ENCODE data around the gene RGL2. TPM values are rescaled to one million over a fixed set of nuclear protein-coding genes. Genes with fewer than 3 reads are reported as not detected.
A peak's percentile ranks its signal among the peaks of the same experiment; 100 is the strongest.
"Not testable (repeated sequence)": the region's sequence is repeated elsewhere in the genome, so short reads cannot be mapped to it uniquely, and the experiment has no call there.

The RGL2 gene
- total RNA-seq, 1 donor from 2014 or later: 66.5 TPM

DNA sequence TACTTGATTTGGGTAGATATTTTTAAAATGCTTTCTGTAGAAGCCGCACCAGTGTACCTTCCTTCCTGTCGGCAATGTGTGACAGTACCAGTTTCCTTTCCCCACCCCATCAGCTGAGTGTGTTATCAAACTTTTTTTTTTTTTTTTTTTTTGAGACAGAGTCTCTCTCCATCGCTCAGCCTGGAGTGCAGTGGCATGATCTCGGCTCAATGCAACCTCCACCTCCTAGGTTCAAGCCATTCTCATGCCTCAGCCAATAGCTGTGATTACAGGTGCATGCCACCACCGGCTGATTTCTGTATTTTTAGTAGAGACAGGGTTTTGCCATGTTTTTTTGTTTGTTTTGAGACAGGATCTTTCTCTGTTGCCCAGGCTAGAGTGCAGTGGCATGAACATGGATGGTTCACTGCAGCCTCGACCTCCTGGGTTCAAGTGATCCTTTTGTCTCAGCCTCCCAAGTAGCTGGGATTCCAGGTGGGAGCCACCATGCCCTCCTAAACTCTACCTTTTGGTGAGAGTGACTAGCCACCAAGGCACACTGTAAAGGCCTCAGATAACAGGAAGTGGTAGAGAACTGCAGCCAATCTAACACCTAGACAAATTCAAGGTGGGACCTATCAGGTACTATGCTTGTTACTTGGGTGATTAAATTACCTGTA is 45.3 kb upstream of the RGL2 start:
- DNase-seq (no peak), ATAC-seq (ENCODE audit: low read depth) (peak; percentile 84)
- peak overlapping the region; percentile 70 for H3K4me3 Mint-ChIP-seq
- H3K36me3 Mint-ChIP-seq (ENCODE audit: low read depth): no peaks in the 10 kb centered on the region
- ChIA-PET POLR2A (interaction anchor here (0.6 to 5.3 kb wide), 16 partner anchors 9 to 905 kb away, joined by 3 to 102 read pairs (median 8); partner anchors contain the start of genes B3GALT4, BRD2, PFDN6 and RGL2), CTCF (interaction anchor here (1.2 to 2.6 kb wide), 9 partner anchors 12 to 95 kb away, joined by 3 to 19 read pairs (median 10); partner anchors contain the start of genes B3GALT4, PFDN6, RGL2 and TAPBP)
- TF ChIP-seq CTCF (IDR thresholded peaks at IDR 0.05): no peak
- H3K9me3 Mint-ChIP-seq: no peaks in the 10 kb centered on the region
- no peaks in the 10 kb centered on the region for H3K27me3 Mint-ChIP-seq
- H3K4me1 Mint-ChIP-seq: peaks cover 42% of the 10 kb centered on the region
- intact Hi-C loops (cut with micrococcal nuclease): no loop called here
- peak overlapping the region; percentile 92 for H3K27ac Mint-ChIP-seq

- Mint-ChIP-seq H3K4me1 (peaks cover 46% of the 10 kb centered on the region), H3K4me3 (peak overlapping the region; percentile 70), H3K27ac (peak overlapping the region; percentile 92)
- DNase-seq; H3K27me3 Mint-ChIP-seq; ATAC-seq (ENCODE audit: low read depth); intact Hi-C loops (cut with micrococcal nuclease); H3K9me3 Mint-ChIP-seq; H3K36me3 Mint-ChIP-seq (ENCODE audit: low read depth): not testable (repeated sequence)
- ChIA-PET POLR2A (interaction anchor here (0.6 to 5.3 kb wide), 14 partner anchors 9 to 905 kb away, joined by 3 to 102 read pairs (median 12); partner anchors contain the start of genes B3GALT4, BRD2, PFDN6 and RGL2), CTCF (interaction anchor here (2.0 to 2.6 kb wide), 3 partner anchors 31 to 66 kb away, joined by 7 to 19 read pairs (median 17); partner anchors contain the start of genes B3GALT4, PFDN6, TAPBP and WDR46)
Measured at GRCh38 chr6:33343606-33343952, 44.8 kb upstream of the RGL2 start.

GRCh38 chr6:33339193-33339592 is 40.5 kb upstream of the RGL2 start:
- POLR2A ChIA-PET: interaction anchor here (0.7 to 0.8 kb wide), 3 partner anchors 21 to 358 kb away, joined by 3 to 7 read pairs (median 4); partner anchors contain the start of gene ZBTB22
- DNase-seq: no peak
- TF ChIP-seq CTCF (IDR thresholded peaks at IDR 0.05): no peak
- no peaks in the 10 kb centered on the region for H3K9me3 Mint-ChIP-seq
- intact Hi-C loops (cut with micrococcal nuclease): no loop called here
- CTCF ChIA-PET: no interaction called here
- no peaks in the 10 kb centered on the region for H3K27me3 Mint-ChIP-seq
- no peak for ATAC-seq (ENCODE audit: low read depth)
- no peak overlapping the region for H3K27ac Mint-ChIP-seq
- no peak overlapping the region for H3K4me3 Mint-ChIP-seq
- no peaks in the 10 kb centered on the region for H3K36me3 Mint-ChIP-seq (ENCODE audit: low read depth)
- H3K4me1 Mint-ChIP-seq: peaks cover 45% of the 10 kb centered on the region

GRCh38 chr6:33336495-33336894 is 37.8 kb upstream of the RGL2 start:
- Mint-ChIP-seq H3K36me3 (ENCODE audit: low read depth) (no peaks in the 10 kb centered on the region), H3K9me3 (no peaks in the 10 kb centered on the region), H3K4me3 (no peak overlapping the region), H3K27me3 (no peaks in the 10 kb centered on the region), H3K4me1 (peaks cover 49% of the 10 kb centered on the region), H3K27ac (no peak overlapping the region)
- ATAC-seq (ENCODE audit: low read depth): no peak
- intact Hi-C loops (cut with micrococcal nuclease): no loop called here
- no peak for DNase-seq
- TF ChIP-seq CTCF (IDR thresholded peaks at IDR 0.05): no peak
- CTCF ChIA-PET: interaction anchor here (1.2 kb wide), 1 partner anchor 12 kb away, joined by 4 read pairs; no protein-coding TSS in a partner anchor
- POLR2A ChIA-PET: interaction anchor here (0.6 to 1.2 kb wide), 4 partner anchors 19 to 1069 kb away, joined by 3 to 10 read pairs (median 4); partner anchors contain the start of genes HLA-DPB1, RPS18, VPS52 and ZBTB22

DNA sequence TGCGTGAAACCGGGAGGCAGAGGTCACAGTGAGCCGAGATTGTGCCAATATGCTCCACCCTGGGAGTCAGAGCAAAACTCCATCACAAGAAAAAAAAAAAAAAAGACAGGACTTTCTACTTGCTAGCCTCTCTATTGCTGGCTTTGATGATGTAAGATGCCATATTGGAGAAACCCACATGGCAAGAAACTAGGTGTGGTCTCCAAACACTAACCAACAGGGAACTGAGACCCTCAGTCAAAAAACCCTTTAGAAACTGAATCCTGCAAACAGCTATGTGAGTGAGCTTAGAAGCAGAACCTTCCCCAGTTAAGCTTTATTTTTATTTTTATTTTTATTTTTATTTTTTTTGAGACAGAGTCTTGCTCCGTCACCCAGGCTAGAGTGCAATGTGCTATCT is 37.2 kb upstream of the RGL2 start:
- DNase-seq: no peak
- H3K27me3 Mint-ChIP-seq: no peaks in the 10 kb centered on the region
- intact Hi-C loops (cut with micrococcal nuclease): no loop called here
- peaks cover 52% of the 10 kb centered on the region for H3K4me1 Mint-ChIP-seq
- H3K36me3 Mint-ChIP-seq (ENCODE audit: low read depth): no peaks in the 10 kb centered on the region
- no peak overlapping the region for H3K4me3 Mint-ChIP-seq
- no peak overlapping the region for H3K27ac Mint-ChIP-seq
- no peaks in the 10 kb centered on the region for H3K9me3 Mint-ChIP-seq
- ChIA-PET CTCF (interaction anchor here (1.1 to 1.2 kb wide), 2 partner anchors 11 to 18 kb away, joined by 3 to 4 read pairs; partner anchors contain the start of gene ZBTB22), POLR2A (interaction anchor here (0.6 to 2.1 kb wide), 7 partner anchors 9 to 1068 kb away, joined by 3 to 10 read pairs (median 4); partner anchors contain the start of genes HLA-DPB1 and ZBTB22)
- peak; percentile 21 for ATAC-seq (ENCODE audit: low read depth)
- no peak for TF ChIP-seq CTCF (IDR thresholded peaks at IDR 0.05)

Data from activated B cell treated with CpG ODN at 0.5 μM for 24 hours (primary cell).